BJ (cell line): ENCODE measurements around the gene MBD2. TPM values are rescaled to one million over a fixed set of nuclear protein-coding genes. Genes with fewer than 3 reads are reported as not detected.
"Not testable (repeated sequence)": the region's sequence is repeated elsewhere in the genome, so short reads cannot be mapped to it uniquely, and the experiment has no call there.

Source experiments
- CTCF ChIA-PET: fragments of 350-600 bp; formaldehyde crosslinking; extraction: SDS; loops from one replicate; lab custom pipeline; 2021; ENCODE audit warnings: antibody characterized with exemption, inconsistent platforms; lab: Yijun Ruan, JAX
- POLR2A ChIA-PET: fragments of 300-600 bp; sonication (Branson Sonifier 250); formaldehyde crosslinking; extraction: SDS; loops from one replicate; lab custom pipeline; 2021; ENCODE audit warnings: antibody characterized with exemption; lab: Charles Lee
- DNase-seq: peaks from one replicate; pipeline ENCODE4 v3.0.0-alpha.2; 2011; ENCODE audit warnings: low read depth
- H3K27me3 ChIP-seq: 2 replicates; pipeline ENCODE4 v1.6.0; 2011; ENCODE audit warnings: low read length; ENCODE audit not compliant: control insufficient read depth, insufficient read depth
- H3K36me3 ChIP-seq: 2 replicates; pipeline ENCODE4 v1.5.1; 2011; ENCODE audit warnings: low read length; ENCODE audit not compliant: control insufficient read depth, insufficient read depth
- H3K4me3 ChIP-seq: 2 replicates; pipeline ENCODE4 v1.5.1; 2011; ENCODE audit warnings: low read depth, mild to moderate bottlenecking, control low read depth, low read length
- CTCF ChIP-seq: IDR thresholded peaks from 2 replicates; pipeline ENCODE4 v1.5.1; 2011; ENCODE audit warnings: low read depth, mild to moderate bottlenecking, control low read depth, inconsistent platforms, low read length, moderate library complexity; ENCODE audit not compliant: insufficient read depth
- polyA plus RNA-seq: library from polyadenylated mRNA; depleted of rRNA; stranded (reverse); fragments of >200 nt; gene quantifications from 2 replicates; pipeline ENCODE4 v1.2.3, GENCODE V29; 2011

Gene MBD2
- polyA plus RNA-seq, 1 experiment, result 35.8 TPM

GRCh38 chr18:54263904-54264336 lies 39.5 kb upstream of the MBD2 start:
- ChIA-PET CTCF (no interaction called here), POLR2A (no interaction called here)
- H3K36me3 ChIP-seq, result no peaks in the 10 kb centered on the region
- no peak for TF ChIP-seq CTCF
- no peak for DNase-seq
- H3K27me3 ChIP-seq, result no peaks in the 10 kb centered on the region
- H3K4me3 ChIP-seq, result no peak overlapping the region

GRCh38 chr18:54261894-54262293 lies 37.4 kb upstream of the MBD2 start:
- H3K27me3 ChIP-seq, result no peaks in the 10 kb centered on the region
- DNase-seq, result no peak
- POLR2A ChIA-PET, result no interaction called here
- no peak for TF ChIP-seq CTCF
- CTCF ChIA-PET, result interaction anchor here (1.4 kb wide), 1 partner anchor 9 kb away, joined by 3 read pairs; no protein-coding TSS in a partner anchor
- H3K36me3 ChIP-seq, result no peaks in the 10 kb centered on the region
- H3K4me3 ChIP-seq, result no peak overlapping the region

- Histone ChIP-seq H3K36me3 (no peaks in the 10 kb centered on the region), H3K4me3 (no peak overlapping the region), H3K27me3 (no peaks in the 10 kb centered on the region)
- no peak for TF ChIP-seq CTCF
- DNase-seq, result no peak
- ChIA-PET POLR2A (no interaction called here), CTCF (interaction anchor here (1.4 kb wide), 1 partner anchor 10 kb away, joined by 3 read pairs; no protein-coding TSS in a partner anchor)
These were observed 36.1 kb upstream of the MBD2 start for GRCh38 chr18:54260396-54261072.

GRCh38 chr18:54257818-54258217 lies 33.3 kb upstream of the MBD2 start:
- POLR2A ChIA-PET, result interaction anchor here (1.1 kb wide), 1 partner anchor 10 kb away, joined by 3 read pairs; no protein-coding TSS in a partner anchor
- H3K27me3 ChIP-seq, H3K36me3 ChIP-seq, H3K4me3 ChIP-seq, DNase-seq: not testable (repeated sequence)
- CTCF ChIA-PET, result interaction anchor here (0.9 kb wide), 1 partner anchor 130 kb away, joined by 3 read pairs; no protein-coding TSS in a partner anchor

GRCh38 chr18:54257015-54257414 lies 32.5 kb upstream of the MBD2 start:
- H3K4me3 ChIP-seq, result no peak overlapping the region
- POLR2A ChIA-PET, result interaction anchor here (1.1 kb wide), 1 partner anchor 9 kb away, joined by 3 read pairs; no protein-coding TSS in a partner anchor
- no peaks in the 10 kb centered on the region for H3K36me3 ChIP-seq
- CTCF ChIA-PET, result interaction anchor here (0.9 kb wide), 1 partner anchor 129 kb away, joined by 3 read pairs; no protein-coding TSS in a partner anchor
- no peak for TF ChIP-seq CTCF
- no peaks in the 10 kb centered on the region for H3K27me3 ChIP-seq
- no peak for DNase-seq
